ENCODE data around the gene RHOT2. TPM values are rescaled to one million over a fixed set of nuclear protein-coding genes. Genes with fewer than 3 reads are reported as not detected.

Gene RHOT2
- polyA plus RNA-seq, 3 donors from 2014 or later = 36.8 to 53.3 (median 43.0) TPM

GRCh38 chr16:721765-722540, 54.0 kb downstream of the RHOT2 start:
- Mint-ChIP-seq H3K36me3 (no peaks in the 10 kb centered on the region), H3K9me3 (no peaks in the 10 kb centered on the region), H3K4me3 (peak overlapping the region; percentile 36 to 70 (median 48)), H3K27me3 (ENCODE audit: low read depth in 3 of 3) (peaks cover 2 to 5% (median 5%) of the 10 kb centered on the region in 3 donors), H3K27ac (peak overlapping the region in 1 of 6 donors; percentile 43), H3K4me1 (peaks cover 8 to 18% of the 10 kb centered on the region in 2 donors)
- DNase-seq = no peak

GRCh38 chr16:722835-723633, 55.1 kb downstream of the RHOT2 start:
- no peaks in the 10 kb centered on the region for H3K9me3 Mint-ChIP-seq
- peak overlapping the region in 2 of 5 donors; percentile 33 to 45 for H3K4me3 Mint-ChIP-seq
- DNase-seq = no peak
- H3K27ac Mint-ChIP-seq = peak overlapping the region in 2 of 6 donors; percentile 57 to 59
- H3K27me3 Mint-ChIP-seq (ENCODE audit: low read depth in 3 of 3) = peaks cover 2 to 10% (median 5%) of the 10 kb centered on the region in 3 donors
- peaks cover 8 to 18% of the 10 kb centered on the region in 2 donors for H3K4me1 Mint-ChIP-seq
- H3K36me3 Mint-ChIP-seq = no peaks in the 10 kb centered on the region

GRCh38 chr16:723695-724094, 55.8 kb downstream of the RHOT2 start:
- Mint-ChIP-seq H3K9me3 (no peaks in the 10 kb centered on the region), H3K4me1 (peaks cover 8 to 17% of the 10 kb centered on the region in 2 donors), H3K36me3 (no peaks in the 10 kb centered on the region), H3K27me3 (ENCODE audit: low read depth in 3 of 3) (peaks cover 2 to 10% (median 5%) of the 10 kb centered on the region in 3 donors), H3K4me3 (no peak overlapping the region), H3K27ac (no peak overlapping the region)
- DNase-seq = no peak

Other genes starting within 250 kb of the RHOT2 start
- 1 to 10 TPM in 2 of 3 donors, under 1 TPM in 1; 0.04 to 3.7 (median 1.8) TPM for gene RAB11FIP3, start 242.5 kb upstream of the RHOT2 start, polyA plus RNA-seq
- gene CAPN15, start 140.4 kb upstream of the RHOT2 start, polyA plus RNA-seq = 10 to 100 TPM in 2 of 3 donors, 1 to 10 TPM in 1; 9.2 to 30.7 (median 10.1) TPM
- not detected for gene PRR35, start 107.7 kb upstream of the RHOT2 start, polyA plus RNA-seq
- under 1 TPM in 2 of 3 donors, not detected in 1; 0.42 to 0.61 TPM for gene NHLRC4, start 101.1 kb upstream of the RHOT2 start, polyA plus RNA-seq
- gene PIGQ, start 98.2 kb upstream of the RHOT2 start, polyA plus RNA-seq = 10 to 100 TPM; 10.5 to 17.7 (median 12.6) TPM
- gene RAB40C, start 78.1 kb upstream of the RHOT2 start, polyA plus RNA-seq = 10 to 100 TPM in 1 of 3 donors, 1 to 10 TPM in 2; 4.6 to 17.5 (median 5.8) TPM
- gene WFIKKN1, start 37.1 kb upstream of the RHOT2 start, polyA plus RNA-seq = under 1 TPM in 2 of 3 donors, not detected in 1; 0.17 to 0.19 TPM
- 100 to 1,000 TPM in 1 of 3 donors, 10 to 100 TPM in 2; 89.3 to 128 (median 93.9) TPM for gene METTL26, start 31.8 kb upstream of the RHOT2 start, polyA plus RNA-seq
- 10 to 100 TPM; 16.8 to 36.3 (median 22.8) TPM for gene MCRIP2, start 26.3 kb upstream of the RHOT2 start, polyA plus RNA-seq
- 1 to 10 TPM in 2 of 3 donors, not detected in 1; 1.2 to 2.4 TPM for gene WDR90, start 18.8 kb upstream of the RHOT2 start, polyA plus RNA-seq
- gene RHBDL1, start 7.5 kb downstream of the RHOT2 start, polyA plus RNA-seq = not detected
- gene STUB1, start 12.3 kb downstream of the RHOT2 start, polyA plus RNA-seq = 100 to 1,000 TPM; 183 to 225 (median 194) TPM
- gene JMJD8, start 16.2 kb downstream of the RHOT2 start, polyA plus RNA-seq = 10 to 100 TPM; 38.3 to 63.5 (median 47.4) TPM
- gene WDR24, start 22.3 kb downstream of the RHOT2 start, polyA plus RNA-seq = 10 to 100 TPM in 1 of 3 donors, 1 to 10 TPM in 2; 4.9 to 15.1 (median 5.2) TPM
- under 1 TPM in 1 of 3 donors, not detected in 2; 0.20 TPM for gene FBXL16, start 37.7 kb downstream of the RHOT2 start, polyA plus RNA-seq
- 10 to 100 TPM; 29.6 to 61.7 (median 45.4) TPM for gene METRN, start 47.0 kb downstream of the RHOT2 start, polyA plus RNA-seq
- gene ANTKMT, start 53.0 kb downstream of the RHOT2 start, polyA plus RNA-seq = 100 to 1,000 TPM in 1 of 3 donors, 10 to 100 TPM in 2; 71.7 to 110 (median 94.1) TPM
- gene CCDC78, start 58.3 kb downstream of the RHOT2 start, polyA plus RNA-seq = 1 to 10 TPM in 2 of 3 donors, under 1 TPM in 1; 0.34 to 1.7 (median 1.4) TPM
- gene HAGHL, start 59.0 kb downstream of the RHOT2 start, polyA plus RNA-seq = 10 to 100 TPM in 1 of 3 donors, 1 to 10 TPM in 2; 6.4 to 12.0 (median 9.1) TPM
- gene CIAO3, start 72.9 kb downstream of the RHOT2 start, polyA plus RNA-seq = 10 to 100 TPM in 2 of 3 donors, 1 to 10 TPM in 1; 4.6 to 25.5 (median 17.5) TPM
- gene MSLN, start 92.6 kb downstream of the RHOT2 start, polyA plus RNA-seq = not detected
- gene RPUSD1, start 120.2 kb downstream of the RHOT2 start, polyA plus RNA-seq = 10 to 100 TPM; 23.9 to 49.9 (median 27.7) TPM
- gene CHTF18, start 120.5 kb downstream of the RHOT2 start, polyA plus RNA-seq = 1 to 10 TPM in 2 of 3 donors, not detected in 1; 6.3 to 9.2 TPM
- gene GNG13, start 132.6 kb downstream of the RHOT2 start, polyA plus RNA-seq = not detected